Middle frontal gyrus (tissue), 1 donor: ENCODE data around the gene GALNT18.
A peak's percentile ranks its signal among the peaks of the same experiment; 100 is the strongest.
"Not testable (repeated sequence)": the region's sequence is repeated elsewhere in the genome, so short reads cannot be mapped to it uniquely, and the experiment has no call there.

Experiments used
- DNase-seq: peaks from one replicate; pipeline ENCODE4 v3.0.0-alpha.2; 2015; ENCODE audit warnings: low spot score; ENCODE audit errors: extremely low spot score

Gene GALNT18

DNA sequence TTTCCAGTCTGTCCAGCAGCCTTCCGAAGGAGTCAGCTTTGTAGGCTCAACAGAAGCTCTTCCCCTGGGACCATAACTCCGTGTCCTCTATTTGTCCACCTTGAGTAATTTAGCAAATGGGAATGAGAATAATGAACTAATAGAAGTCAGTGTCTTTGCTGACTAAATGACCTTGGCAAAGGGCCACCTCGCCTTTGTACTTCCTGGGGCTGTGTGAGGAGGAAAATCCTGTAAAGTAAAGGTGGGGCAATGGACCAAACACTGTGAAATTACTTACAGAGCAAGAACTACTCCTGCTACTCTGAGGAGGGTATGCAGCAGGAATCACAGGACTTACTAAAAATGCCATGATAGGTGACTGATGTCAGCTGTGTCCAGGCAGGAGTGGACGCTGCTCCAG, 232.6 kb downstream of the GALNT18 start:
- DNase-seq, result no peak

GRCh38 chr11:11387622-11388305, 234.0 kb downstream of the GALNT18 start:
- DNase-seq, result no peak

DNA sequence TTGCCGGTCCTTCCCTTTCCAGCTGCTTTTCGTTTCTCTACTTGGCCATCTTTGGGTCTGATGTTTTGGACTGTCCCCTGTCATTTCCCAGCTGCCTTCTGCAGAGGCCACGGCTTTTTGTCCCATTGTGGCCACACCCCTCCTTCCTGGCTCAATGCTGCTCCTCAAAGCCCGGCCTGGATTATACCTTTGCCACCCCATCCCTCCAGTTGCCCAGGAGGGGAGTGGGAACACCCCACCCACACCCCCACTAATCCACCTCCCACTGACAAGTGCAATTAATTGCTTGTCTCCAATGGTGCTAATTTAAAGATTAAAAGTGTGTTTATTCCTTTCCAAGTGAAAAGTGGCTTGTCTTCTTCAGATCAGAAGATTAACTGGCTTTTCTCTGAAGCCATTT, 234.6 kb downstream of the GALNT18 start:
- DNase-seq, result no peak

DNA sequence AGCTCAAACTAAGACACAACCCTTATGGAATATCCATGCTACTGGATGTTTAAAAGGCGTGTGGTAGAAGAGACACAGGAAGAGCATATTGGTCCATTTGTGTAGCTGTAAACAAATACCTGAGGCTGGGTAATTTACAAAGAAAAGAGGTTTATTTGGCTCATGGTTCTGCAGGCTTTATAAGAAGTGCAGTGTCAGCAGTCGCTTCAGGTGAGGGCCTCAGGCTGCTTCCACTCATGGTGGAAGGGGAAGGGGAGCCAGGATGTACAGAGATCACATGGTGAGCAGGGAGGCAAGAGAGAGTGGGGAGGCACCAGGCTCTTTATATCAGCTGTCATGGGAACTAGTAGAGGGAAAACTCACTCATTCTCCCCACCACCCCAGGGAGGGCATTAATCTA, 237.0 kb downstream of the GALNT18 start:
- no peak for DNase-seq

GRCh38 chr11:11383995-11384394, 237.8 kb downstream of the GALNT18 start:
- no peak for DNase-seq

DNA sequence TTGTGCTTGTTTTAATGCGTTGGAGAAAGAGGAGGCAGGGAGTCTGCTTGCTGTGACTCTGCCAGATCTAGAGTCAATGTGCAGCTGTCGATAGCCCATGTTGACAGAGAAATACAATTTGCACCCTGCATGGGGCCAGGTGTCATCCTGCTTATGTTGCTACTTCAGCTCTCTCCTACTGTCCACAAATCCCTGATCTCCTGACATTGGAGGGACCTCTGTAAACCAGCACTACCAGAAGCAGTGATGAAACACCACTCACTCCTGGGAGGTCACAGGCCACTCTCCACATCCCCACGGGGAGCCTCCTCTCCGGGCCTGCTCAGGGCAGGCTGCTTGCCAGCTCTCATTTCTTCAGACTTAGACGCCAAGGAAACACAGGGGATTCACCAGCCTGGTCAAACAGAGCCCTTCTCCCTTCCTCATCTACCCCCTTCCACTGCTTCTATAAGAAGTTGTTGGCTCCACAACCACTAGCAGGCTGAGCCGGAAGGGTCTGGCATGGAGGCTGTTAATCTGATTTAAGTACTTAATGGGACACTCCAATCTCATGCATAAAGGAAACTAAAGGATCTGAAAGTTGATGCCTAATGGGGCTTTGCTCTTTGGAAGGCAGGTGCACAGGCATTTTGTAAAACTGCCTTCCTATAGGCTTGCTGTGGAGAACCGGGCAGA, 238.8 kb downstream of the GALNT18 start:
- no peak for DNase-seq

DNA sequence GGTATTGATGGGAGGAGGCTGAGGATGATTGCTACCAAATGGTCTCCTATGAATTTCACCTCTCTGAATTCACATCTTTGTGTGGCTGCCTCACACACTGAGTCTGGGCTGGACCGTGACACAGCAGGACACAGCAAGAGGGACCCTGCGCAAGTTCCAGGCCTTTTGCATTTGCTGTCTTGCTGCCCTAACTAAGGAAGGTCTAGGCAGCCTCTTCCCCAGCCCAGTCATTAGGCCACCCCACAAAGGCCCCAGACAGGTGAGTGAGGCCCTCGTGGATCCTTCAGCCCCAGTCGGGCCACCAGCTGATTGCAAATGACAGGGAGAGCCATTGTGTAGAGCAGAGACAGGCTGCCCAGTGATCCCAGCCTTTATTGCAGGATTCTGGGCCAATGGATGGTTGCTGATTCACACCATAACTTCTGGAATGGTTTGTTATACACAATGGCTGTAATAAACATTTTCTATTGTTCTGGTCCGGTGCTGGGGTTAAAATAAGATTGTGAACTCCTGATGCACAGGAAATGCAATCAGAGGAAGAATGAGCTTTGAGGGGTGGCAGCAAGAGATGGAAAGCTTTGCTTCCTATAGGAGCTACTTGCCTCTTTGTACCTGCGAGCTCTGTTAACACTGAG, 240.2 kb downstream of the GALNT18 start:
- DNase-seq, result no peak

- no peak for DNase-seq
Measured at GRCh38 chr11:11380883-11381282, 240.9 kb downstream of the GALNT18 start.

DNA sequence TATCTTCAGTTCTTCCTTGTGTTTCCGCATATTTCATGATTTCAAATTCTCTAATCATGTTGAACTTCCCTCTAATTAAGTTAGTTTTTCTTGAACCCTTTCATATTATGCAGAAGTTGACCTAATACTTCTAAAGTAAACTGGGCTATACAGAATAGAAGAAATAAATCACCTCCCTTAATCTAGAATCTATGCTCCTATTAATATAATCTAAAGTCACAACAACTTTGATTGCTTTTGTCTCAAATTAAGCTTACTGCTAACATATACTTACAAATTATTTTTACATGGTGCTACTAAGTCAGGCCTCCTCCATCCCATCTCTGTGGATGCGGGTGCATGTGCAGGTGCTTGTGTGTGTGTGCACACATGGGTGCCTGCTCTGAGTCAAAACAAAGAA, 241.5 kb downstream of the GALNT18 start:
- DNase-seq, result no peak

- no peak for DNase-seq
Measured at GRCh38 chr11:11379661-11380060, 242.1 kb downstream of the GALNT18 start.

DNA sequence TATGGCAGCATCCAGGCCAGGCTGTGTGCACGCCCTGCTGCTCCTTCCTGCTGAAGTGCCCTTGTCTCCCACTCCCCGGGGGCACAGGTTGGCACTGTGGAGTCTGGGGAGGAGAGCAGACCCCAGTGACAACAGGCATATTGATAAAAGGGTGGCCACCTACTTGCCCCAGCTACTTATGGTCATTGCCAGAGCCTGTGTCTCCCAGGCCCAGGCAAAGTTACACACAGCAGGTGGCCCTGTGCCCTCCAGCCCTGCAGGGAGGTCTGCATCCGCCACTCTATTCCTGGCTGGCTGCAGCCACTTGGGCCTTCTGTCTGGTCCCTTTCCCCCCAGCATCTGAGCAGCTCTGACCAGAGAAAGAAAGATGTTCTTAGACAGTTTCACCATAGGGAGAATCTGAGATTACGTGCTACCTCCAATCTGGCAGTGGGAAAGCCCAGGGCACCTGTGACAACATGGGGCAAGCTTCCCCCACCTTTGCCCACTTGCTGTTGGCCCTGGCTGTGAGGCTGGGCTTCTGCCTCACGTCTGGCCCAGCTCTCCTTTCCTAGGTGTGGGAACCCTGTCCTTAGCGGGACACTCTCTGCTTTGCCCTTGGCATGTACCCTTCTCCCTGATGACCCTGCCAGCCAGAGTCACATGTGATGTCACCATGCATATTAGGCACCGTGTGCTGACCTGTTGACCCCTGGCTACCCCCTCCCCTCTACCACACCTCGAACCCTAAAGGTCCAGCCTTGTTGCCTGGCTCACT, 243.4 kb downstream of the GALNT18 start:
- DNase-seq, result no peak

DNA sequence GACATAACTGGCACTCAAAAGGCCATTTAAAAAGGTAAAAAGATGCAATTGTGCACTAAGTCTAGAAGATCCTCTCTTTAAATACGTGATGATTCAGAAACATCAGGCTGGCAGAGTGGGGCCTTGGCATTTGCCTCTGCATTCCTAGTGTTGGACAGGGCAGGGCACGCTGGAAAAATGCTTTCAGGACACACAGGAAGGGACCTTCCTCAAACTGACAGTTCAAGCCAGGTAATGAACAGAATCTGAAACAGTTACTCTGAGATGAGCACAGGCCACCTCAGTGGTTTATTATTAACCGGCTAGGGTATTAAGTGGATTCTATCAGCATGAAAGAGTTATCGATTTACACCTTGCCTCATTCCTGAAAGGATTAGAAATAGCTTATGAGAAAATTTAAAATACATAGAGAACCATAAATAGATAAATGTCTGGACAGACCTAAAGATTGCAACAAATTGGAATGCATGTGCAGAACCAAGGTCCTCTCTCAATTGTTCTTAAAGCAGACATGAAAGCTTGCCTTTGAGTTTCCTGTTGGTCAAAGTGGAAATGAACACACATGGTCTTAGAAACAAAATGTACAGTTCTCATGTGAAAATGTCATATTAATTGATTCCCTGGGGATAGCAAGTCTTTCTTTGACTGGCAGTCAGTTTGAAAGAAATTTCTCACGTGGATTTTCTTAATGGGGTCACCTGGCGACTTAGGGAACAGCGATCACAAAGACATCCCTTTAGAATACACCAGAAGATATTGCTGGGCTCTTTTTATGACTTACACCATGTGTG, 247.3 kb downstream of the GALNT18 start:
- DNase-seq, result no peak

DNA sequence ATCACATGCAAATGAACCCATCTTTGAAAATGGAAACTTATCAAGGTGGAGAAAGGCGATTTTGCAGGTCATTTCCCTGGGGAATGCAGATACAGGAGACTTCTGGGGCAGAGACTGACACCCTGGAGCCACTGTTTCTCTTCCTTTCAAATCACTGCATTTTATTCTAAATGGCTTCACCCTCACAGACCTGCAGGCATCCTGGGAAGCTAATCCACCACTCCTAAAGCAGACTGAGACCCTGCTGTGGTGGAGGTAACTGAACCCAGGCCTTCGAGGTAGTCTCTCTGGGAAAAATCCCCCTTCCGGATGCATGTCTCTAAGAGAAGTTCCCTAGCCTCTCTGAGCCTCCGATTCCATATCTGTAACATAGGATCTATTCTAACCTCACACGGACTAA, 247.9 kb downstream of the GALNT18 start:
- DNase-seq, result no peak

- DNase-seq, result no peak
Measured at GRCh38 chr11:11372461-11372860, 249.3 kb downstream of the GALNT18 start.

- no peak for DNase-seq
Measured at GRCh38 chr11:11370962-11371303, 250.9 kb downstream of the GALNT18 start.

GRCh38 chr11:11370255-11370961, 251.4 kb downstream of the GALNT18 start:
- DNase-seq, result peak; percentile 36

GRCh38 chr11:11366793-11367192, 255.0 kb downstream of the GALNT18 start:
- DNase-seq, result no peak

DNA sequence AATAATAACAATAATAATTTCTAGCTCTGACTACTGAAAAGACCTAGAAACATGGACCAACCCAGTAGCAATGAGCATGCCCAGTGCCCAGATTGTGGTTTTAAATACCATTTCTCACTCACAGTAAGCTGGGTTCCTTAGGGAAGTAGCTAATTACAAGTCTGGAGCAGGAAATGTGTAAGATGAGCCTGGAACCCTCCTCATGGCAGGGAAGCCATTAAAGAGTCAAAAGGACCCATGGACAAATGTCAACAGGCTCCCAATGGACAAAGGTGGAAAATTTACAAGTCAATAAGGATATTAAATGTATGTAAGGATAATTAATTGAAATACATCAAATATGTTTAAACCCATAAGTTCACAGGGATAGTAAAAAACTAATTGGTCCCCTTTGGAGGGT, 258.1 kb downstream of the GALNT18 start:
- DNase-seq, result no peak

GRCh38 chr11:11359611-11360010, 262.2 kb downstream of the GALNT18 start:
- DNase-seq, result no peak

DNA sequence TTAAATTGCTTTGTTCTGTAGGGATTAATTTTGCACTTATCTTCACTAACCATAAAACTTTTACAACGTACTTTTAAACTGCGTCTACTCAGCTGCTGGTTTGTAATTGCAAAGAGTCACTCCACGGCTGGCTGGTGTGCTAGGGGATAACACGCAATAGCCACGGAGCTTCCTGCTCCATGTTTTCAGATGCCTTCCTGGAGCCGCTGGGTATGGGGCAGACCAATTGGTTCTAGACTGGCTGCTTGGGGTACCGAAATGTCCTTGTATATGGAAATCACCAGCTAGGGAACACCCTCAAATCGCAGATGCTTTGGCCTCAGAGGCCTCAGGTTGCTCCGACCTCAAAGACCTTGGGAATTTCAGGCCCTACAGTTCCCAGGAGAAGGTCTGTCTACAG, 265.0 kb downstream of the GALNT18 start:
- no peak for DNase-seq

GRCh38 chr11:11352878-11353277, 268.9 kb downstream of the GALNT18 start, which contains the start of gene CSNK2A3:
CSNK2A3 (minus strand) TSS chr11:11353250; CDS start chr11:11353119, 131 bp downstream.
- not testable (repeated sequence) for DNase-seq
